ENCODE data around the gene ARMH2.
"Not testable (repeated sequence)": the region's sequence is repeated elsewhere in the genome, so short reads cannot be mapped to it uniquely, and the experiment has no call there.

GRCh38 chr6:24754378-24754777 lies 44.3 kb downstream of the ARMH2 start:
- TF ChIP-seq CTCF, EP300, POLR2A (IDR thresholded peaks at IDR 0.05): not testable (repeated sequence)
